MCF 10A (cell line): Measurements from ENCODE around the gene RNF126. TPM values are rescaled to one million over a fixed set of nuclear protein-coding genes. Genes with fewer than 3 reads are reported as not detected.

ENCODE experiments used
- BruUV-seq: library from RNA; stranded (reverse); fragments of 400-500 nt; replicated peaks from 2 replicates; lab custom pipeline; 2021; lab: Mats Ljungman, UMichigan
- CTCF ChIA-PET: fragments of 300-600 bp; sonication (Branson Sonifier 250); formaldehyde crosslinking; extraction: SDS; loops from one replicate; lab custom pipeline; 2021; ENCODE audit warnings: antibody characterized with exemption, inconsistent platforms; lab: Yijun Ruan, JAX
- POLR2A ChIA-PET: fragments of 300-600, 350-650 bp; sonication (Branson Sonifier 250); formaldehyde crosslinking; extraction: SDS; loops from one replicate; lab custom pipeline; 2020; ENCODE audit warnings: antibody characterized with exemption, inconsistent platforms; lab: Yijun Ruan, JAX
- DNase-seq: peaks from one replicate; pipeline ENCODE4 v3.0.0-alpha.2; 2018; ENCODE audit not compliant: unreplicated experiment
- H3K27ac Mint-ChIP-seq: one replicate; pipeline ENCODE4 v1.8.0; 2022; ENCODE audit warnings: mild to moderate bottlenecking, low read depth, mixed read lengths; ENCODE audit not compliant: unreplicated experiment
- H3K27me3 Mint-ChIP-seq: one replicate; pipeline ENCODE4 v1.8.0; 2022; ENCODE audit warnings: mixed read lengths; ENCODE audit not compliant: insufficient read depth, unreplicated experiment
- H3K36me3 Mint-ChIP-seq: one replicate; pipeline ENCODE4 v1.8.0; 2022; ENCODE audit warnings: mild to moderate bottlenecking, moderate library complexity, mixed read lengths; ENCODE audit not compliant: insufficient read depth, unreplicated experiment
- H3K4me1 Mint-ChIP-seq: one replicate; pipeline ENCODE4 v1.8.0; 2022; ENCODE audit warnings: mixed read lengths; ENCODE audit not compliant: insufficient read depth, unreplicated experiment
- H3K4me3 Mint-ChIP-seq: one replicate; pipeline ENCODE4 v1.8.0; 2022; ENCODE audit warnings: mild to moderate bottlenecking, moderate library complexity, mixed read lengths; ENCODE audit not compliant: unreplicated experiment
- H3K9me3 Mint-ChIP-seq: one replicate; pipeline ENCODE4 v1.8.0; 2022; ENCODE audit warnings: mixed read lengths; ENCODE audit not compliant: unreplicated experiment
- intact Hi-C: fragments of 100-400 bp; cut with micrococcal nuclease; formaldehyde crosslinking; loops from 2 replicates; pipeline ENCODE4 v1.14.1; 2022
- total RNA-seq: library from RNA; stranded (reverse); gene quantifications from 2 replicates; pipeline ENCODE4 v1.2.3, GENCODE V29; 2022
- TF ChIP-seq, protein P1 (sequence below): fragments of 200-600 bp; IDR thresholded peaks from one replicate; pipeline ENCODE4 v1.8.0; 2022; ENCODE audit warnings: antibody characterized with exemption, mild to moderate bottlenecking; ENCODE audit not compliant: unreplicated experiment

RNF126 gene
- total RNA-seq, 1 experiment from 2014 or later: 68.0 TPM

DNA sequence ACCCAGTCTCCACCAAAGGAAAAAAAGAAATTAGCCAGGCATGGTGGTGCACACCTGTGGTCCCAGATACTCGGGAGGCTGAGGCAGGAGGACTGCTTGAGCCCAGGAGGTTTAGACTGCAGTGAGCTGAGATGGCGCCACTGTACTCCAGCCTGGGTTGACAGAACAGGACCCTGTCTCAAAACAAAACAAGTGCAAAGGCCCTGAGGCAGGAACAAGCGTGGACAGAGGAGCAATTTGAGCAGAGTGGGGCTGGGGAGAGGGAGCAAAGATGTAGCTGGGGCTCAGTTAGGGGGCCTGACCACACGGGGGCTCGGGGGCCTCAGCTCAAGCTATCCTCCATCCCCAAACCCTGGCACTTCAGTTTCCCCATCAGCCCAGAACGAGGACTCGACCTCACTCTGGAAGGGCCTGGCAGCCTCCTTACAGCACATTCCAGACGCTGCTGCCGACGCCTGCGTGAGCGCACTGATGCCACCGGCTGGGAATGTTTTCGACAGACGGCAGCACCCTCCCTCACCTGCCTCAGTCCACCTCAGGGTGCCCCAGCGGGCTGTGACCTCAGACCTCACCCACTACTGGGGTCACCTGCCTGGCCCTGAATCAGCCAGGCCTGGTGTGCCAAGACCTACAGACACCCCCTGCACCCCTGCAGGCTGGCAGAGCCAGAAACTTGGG is 27.9 kb downstream of the RNF126 start:
- ChIA-PET POLR2A (no interaction called here), CTCF (no interaction called here)
- DNase-seq: no peak
- no peaks in the 10 kb centered on the region for H3K27me3 Mint-ChIP-seq
- no peak overlapping the region for H3K4me3 Mint-ChIP-seq
- H3K36me3 Mint-ChIP-seq: peaks cover 14% of the 10 kb centered on the region
- TF ChIP-seq, protein P1, sequence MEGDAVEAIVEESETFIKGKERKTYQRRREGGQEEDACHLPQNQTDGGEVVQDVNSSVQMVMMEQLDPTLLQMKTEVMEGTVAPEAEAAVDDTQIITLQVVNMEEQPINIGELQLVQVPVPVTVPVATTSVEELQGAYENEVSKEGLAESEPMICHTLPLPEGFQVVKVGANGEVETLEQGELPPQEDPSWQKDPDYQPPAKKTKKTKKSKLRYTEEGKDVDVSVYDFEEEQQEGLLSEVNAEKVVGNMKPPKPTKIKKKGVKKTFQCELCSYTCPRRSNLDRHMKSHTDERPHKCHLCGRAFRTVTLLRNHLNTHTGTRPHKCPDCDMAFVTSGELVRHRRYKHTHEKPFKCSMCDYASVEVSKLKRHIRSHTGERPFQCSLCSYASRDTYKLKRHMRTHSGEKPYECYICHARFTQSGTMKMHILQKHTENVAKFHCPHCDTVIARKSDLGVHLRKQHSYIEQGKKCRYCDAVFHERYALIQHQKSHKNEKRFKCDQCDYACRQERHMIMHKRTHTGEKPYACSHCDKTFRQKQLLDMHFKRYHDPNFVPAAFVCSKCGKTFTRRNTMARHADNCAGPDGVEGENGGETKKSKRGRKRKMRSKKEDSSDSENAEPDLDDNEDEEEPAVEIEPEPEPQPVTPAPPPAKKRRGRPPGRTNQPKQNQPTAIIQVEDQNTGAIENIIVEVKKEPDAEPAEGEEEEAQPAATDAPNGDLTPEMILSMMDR: no peak
- H3K27ac Mint-ChIP-seq: no peak overlapping the region
- BruUV-seq: no TSS peak
- no peaks in the 10 kb centered on the region for H3K9me3 Mint-ChIP-seq
- peaks cover 7% of the 10 kb centered on the region for H3K4me1 Mint-ChIP-seq
- intact Hi-C loops: no loop called here

DNA sequence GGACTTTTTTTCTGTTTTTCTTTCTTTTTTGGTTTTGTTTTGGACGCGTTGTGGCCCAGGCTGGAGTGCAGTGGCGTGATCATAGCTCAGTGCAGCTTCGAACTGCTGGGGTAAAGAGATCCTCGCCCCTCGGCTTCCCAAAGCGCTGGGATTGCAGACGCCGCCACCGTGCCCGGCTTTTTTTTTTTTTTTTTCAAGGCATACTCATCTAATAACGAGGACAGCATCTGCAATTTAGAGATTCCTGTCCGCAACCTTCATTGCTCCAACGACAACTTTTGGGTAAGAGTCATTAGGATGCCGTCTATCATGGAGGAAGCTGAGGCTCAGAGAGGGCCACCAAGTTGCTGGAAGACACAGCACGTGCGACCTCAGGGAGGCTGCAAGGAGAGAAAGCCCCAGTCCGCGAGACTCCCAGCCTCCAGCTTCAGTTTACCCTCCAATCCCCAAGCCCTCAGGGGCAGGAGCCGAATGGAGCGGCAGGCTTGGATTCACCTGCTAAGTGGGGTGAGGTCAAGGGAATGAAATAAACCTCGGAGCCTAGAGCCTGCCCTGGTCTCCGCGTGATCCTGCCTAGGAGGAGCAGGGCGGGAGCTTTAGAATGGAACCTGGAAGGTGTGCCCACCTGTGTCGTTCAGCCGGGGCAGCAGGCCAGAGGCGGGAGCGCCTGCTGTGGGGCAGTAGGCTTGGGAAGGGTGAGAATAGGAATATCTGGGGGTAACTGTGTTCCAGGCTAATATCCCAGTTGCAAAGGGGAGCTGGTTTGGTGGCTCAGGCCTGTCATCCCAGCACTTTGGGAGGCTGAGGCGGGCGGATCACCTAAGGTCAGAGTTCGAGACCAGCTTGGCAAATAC is 29.0 kb downstream of the RNF126 start:
- CTCF ChIA-PET: no interaction called here
- peak overlapping the region; percentile 84 for H3K27ac Mint-ChIP-seq
- POLR2A ChIA-PET: interaction anchor here (0.6 to 2.5 kb wide), 12 partner anchors 21 to 441 kb away, joined by 3 to 8 read pairs (median 4); partner anchors contain the start of gene CDC34
- BruUV-seq: no TSS peak
- H3K9me3 Mint-ChIP-seq: no peaks in the 10 kb centered on the region
- H3K4me3 Mint-ChIP-seq: peak overlapping the region; percentile 84
- TF ChIP-seq, protein P1: no peak
- H3K4me1 Mint-ChIP-seq: peaks cover under 1% of the 10 kb centered on the region
- no peaks in the 10 kb centered on the region for H3K27me3 Mint-ChIP-seq
- DNase-seq: no peak
- H3K36me3 Mint-ChIP-seq: peaks cover 18% of the 10 kb centered on the region
- intact Hi-C loops: loop anchor here (2.0 kb wide), 3 partner anchors 25 to 101 kb away; partner anchors contain the start of gene HCN2

DNA sequence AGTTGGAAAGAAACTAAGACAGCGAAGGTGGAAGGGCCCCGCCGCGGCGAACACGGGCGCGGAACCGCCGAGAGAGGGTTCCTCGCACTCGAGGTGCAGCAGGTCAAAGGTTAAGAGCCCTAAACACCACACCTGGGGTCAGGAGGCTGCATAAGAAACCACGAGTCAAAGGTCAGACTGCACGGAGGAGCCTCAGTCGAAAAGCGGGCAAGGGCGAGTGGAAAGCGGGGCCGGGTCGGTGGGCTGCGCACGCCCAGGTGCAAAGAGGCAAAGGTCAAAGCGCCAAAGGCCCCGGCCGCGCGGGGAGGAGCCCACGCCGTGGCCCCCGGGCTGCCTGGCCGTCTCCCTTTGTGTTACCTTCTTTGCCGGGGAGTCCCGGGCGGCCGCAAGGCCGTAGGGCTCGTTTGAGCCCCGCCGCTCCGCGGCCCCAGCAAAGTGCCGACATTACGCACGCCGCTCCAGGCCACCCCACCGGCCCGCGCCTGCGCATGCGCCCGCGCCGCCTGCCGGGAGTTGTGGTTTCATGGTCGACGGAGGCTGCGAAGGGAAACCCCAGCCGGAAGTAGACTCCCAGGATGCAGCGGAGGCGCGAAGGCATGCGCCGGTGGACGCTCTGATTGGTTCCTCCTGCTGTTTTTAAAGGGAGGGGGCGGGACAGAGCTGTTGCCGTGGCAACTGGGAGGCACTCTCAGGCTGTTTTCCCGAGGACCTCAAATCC is 29.8 kb downstream of the RNF126 start, which contains the start of gene POLRMT:
TSS of gene POLRMT (minus strand) at position 470 of the 718 bp plus-strand sequence. CDS start at position 445, 25 bp downstream.
- Mint-ChIP-seq H3K4me1 (peaks cover 3% of the 10 kb centered on the region), H3K27me3 (no peaks in the 10 kb centered on the region), H3K36me3 (peaks cover 24% of the 10 kb centered on the region), H3K9me3 (no peaks in the 10 kb centered on the region), H3K4me3 (peak within 1 kb of the TSS; percentile 84), H3K27ac (peak within 1 kb of the TSS; percentile 84)
- intact Hi-C loops: loop anchor here (2.0 kb wide), 3 partner anchors 26 to 100 kb away; partner anchors contain the start of gene HCN2
- TF ChIP-seq, protein P1: no peak
- POLR2A ChIA-PET: interaction anchor here (0.6 to 2.5 kb wide), 16 partner anchors 21 to 441 kb away, joined by 3 to 9 read pairs (median 4); partner anchors contain the start of genes BSG and CDC34
- CTCF ChIA-PET: no interaction called here
- BruUV-seq: TSS peak; percentile 28
- DNase-seq: peak; percentile 99
